IMR-90 (cell line): ENCODE data around the gene AQP9. TPM values are rescaled to one million over a fixed set of nuclear protein-coding genes. Genes with fewer than 3 reads are reported as not detected.

ENCODE experiments used
- ATAC-seq: fragments of 200-7000 bp; cut with Tn5 transposase; 2 replicates; pipeline ENCODE4 v1.9.1; 2020; ENCODE audit warnings: low read depth, mild to moderate bottlenecking, moderate library complexity
- BruUV-seq: library from RNA; stranded (reverse); fragments of 400-500 nt; replicated peaks from 2 replicates; lab custom pipeline; 2021; lab: Mats Ljungman, UMichigan
- CTCF ChIA-PET: fragments of 300-600 bp; formaldehyde crosslinking; extraction: SDS; loops from one replicate; lab custom pipeline; 2021; ENCODE audit warnings: antibody characterized with exemption; lab: Yijun Ruan, JAX
- POLR2A ChIA-PET: fragments of 300-600 bp; sonication (Branson Sonifier 250); formaldehyde crosslinking; loops from one replicate; lab custom pipeline; 2022; ENCODE audit warnings: antibody characterized with exemption; ENCODE audit not compliant: unreplicated experiment; lab: Charles Lee
- DNase-seq: peaks from one replicate; pipeline ENCODE4 v3.0.0; 2013
- H2AFZ ChIP-seq: replicated peaks from 2 replicates; pipeline ENCODE3; 2013; ENCODE audit warnings: low read length, mild to moderate bottlenecking; ENCODE audit not compliant: poor library complexity
- H2AK5ac ChIP-seq: 2 replicates; pipeline ENCODE4 v1.6.1; 2013; ENCODE audit warnings: low read depth, low read length, inconsistent platforms
- H2AK9ac ChIP-seq: replicated peaks from 2 replicates; pipeline ENCODE3; 2013; ENCODE audit warnings: mild to moderate bottlenecking, low read depth, low read length, moderate library complexity; ENCODE audit not compliant: poor library complexity
- H2BK120ac ChIP-seq: 2 replicates; pipeline ENCODE4 v1.6.1; 2013; ENCODE audit warnings: low read depth, low read length, inconsistent platforms
- H2BK15ac ChIP-seq: 3 replicates; pipeline ENCODE4 v1.6.1; 2013; ENCODE audit warnings: low read depth, low read length, inconsistent platforms
- H2BK20ac ChIP-seq: 2 replicates; pipeline ENCODE4 v1.6.1; 2013; ENCODE audit warnings: low read depth, mild to moderate bottlenecking, inconsistent platforms, low read length, moderate library complexity
- H2BK5ac ChIP-seq: 2 replicates; pipeline ENCODE4 v1.6.1; 2013; ENCODE audit warnings: mild to moderate bottlenecking, low read depth, low read length, inconsistent platforms; ENCODE audit not compliant: poor library complexity, severe bottlenecking
- H3K14ac ChIP-seq: replicated peaks from 2 replicates; pipeline ENCODE4 v1.6.1; 2013; ENCODE audit warnings: low read depth, low read length, inconsistent platforms
- H3K18ac ChIP-seq: 2 replicates; pipeline ENCODE4 v1.6.1; 2013; ENCODE audit warnings: low read depth, low read length, control low read depth
- H3K23ac ChIP-seq: 2 replicates; pipeline ENCODE4 v1.6.1; 2013; ENCODE audit warnings: low read depth, low read length, inconsistent platforms
- H3K27ac ChIP-seq: 2 replicates; pipeline ENCODE4 v1.5.1; 2013; ENCODE audit warnings: mild to moderate bottlenecking, control low read depth, low read length; ENCODE audit not compliant: insufficient read depth
- H3K27me3 ChIP-seq: 2 replicates; pipeline ENCODE4 v1.6.1; 2013; ENCODE audit warnings: low read length; ENCODE audit not compliant: control insufficient read depth, insufficient read depth
- H3K36me3 ChIP-seq: 2 replicates; pipeline ENCODE4 v1.6.1; 2013; ENCODE audit warnings: low read length, mixed read lengths; ENCODE audit not compliant: control insufficient read depth, insufficient read depth
- H3K4ac ChIP-seq: 2 replicates; pipeline ENCODE4 v1.6.1; 2013; ENCODE audit warnings: low read depth, low read length, inconsistent platforms
- H3K4me1 ChIP-seq: 2 replicates; pipeline ENCODE4 v1.6.1; 2013; ENCODE audit warnings: low read length, mixed read lengths; ENCODE audit not compliant: control insufficient read depth, insufficient read depth
- H3K4me2 ChIP-seq: 2 replicates; pipeline ENCODE4 v1.6.1; 2013; ENCODE audit warnings: low read depth, mild to moderate bottlenecking, control low read depth, low read length, moderate library complexity
- H3K4me3 ChIP-seq: 2 replicates; pipeline ENCODE4 v1.5.1; 2013; ENCODE audit warnings: low read depth, mild to moderate bottlenecking, control low read depth, low read length, moderate library complexity; ENCODE audit not compliant: insufficient read depth
- H3K56ac ChIP-seq: 2 replicates; pipeline ENCODE4 v1.6.1; 2013; ENCODE audit warnings: low read length, inconsistent platforms; ENCODE audit not compliant: insufficient read depth; ENCODE audit errors: extremely low read depth
- H3K79me1 ChIP-seq, 2 experiments: 2 replicates each; pipeline ENCODE4 v1.6.1; 2013; ENCODE audit warnings: low read length in 2 of 2, inconsistent platforms in 1 of 2, low read depth in 1 of 2
- H3K9ac ChIP-seq: 2 replicates; pipeline ENCODE4 v1.6.1; 2013; ENCODE audit warnings: low read depth, low read length, control low read depth
- H3K9me1 ChIP-seq: 2 replicates; pipeline ENCODE4 v1.6.1; 2013; ENCODE audit warnings: low read length, inconsistent platforms; ENCODE audit not compliant: insufficient read depth
- H3K9me3 ChIP-seq: 2 replicates; pipeline ENCODE4 v1.6.1; 2013; ENCODE audit warnings: low read length; ENCODE audit not compliant: control insufficient read depth, insufficient read depth
- H4K20me1 ChIP-seq: 2 replicates; pipeline ENCODE4 v1.6.1; 2013; ENCODE audit warnings: low read length, inconsistent platforms; ENCODE audit not compliant: insufficient read depth
- H4K5ac ChIP-seq: 2 replicates; pipeline ENCODE4 v1.6.1; 2013; ENCODE audit warnings: mild to moderate bottlenecking, low read depth, low read length, control low read depth
- H4K8ac ChIP-seq, 2 experiments: 2 replicates each; pipeline ENCODE4 v1.6.1; 2013; ENCODE audit warnings: low read depth in 2 of 2, low read length in 2 of 2, control low read depth in 1 of 2, inconsistent platforms in 1 of 2
- H4K91ac ChIP-seq: 2 replicates; pipeline ENCODE4 v1.6.1; 2013; ENCODE audit warnings: low read depth, low read length, inconsistent platforms; ENCODE audit not compliant: insufficient read depth
- BHLHE40 ChIP-seq: fragments of 150-350 bp; IDR thresholded peaks from 2 replicates; pipeline ENCODE4 v1.6.1; 2016; ENCODE audit warnings: mild to moderate bottlenecking, low read depth, low read length
- CEBPB ChIP-seq: IDR thresholded peaks from 2 replicates; pipeline ENCODE4 v1.6.1; 2012; ENCODE audit warnings: low read depth, low read length, improper control_type of control experiment
- CHD1 ChIP-seq: IDR thresholded peaks from 2 replicates; pipeline ENCODE4 v1.6.1; 2012; ENCODE audit warnings: low read depth, low read length, improper control_type of control experiment
- CTCF ChIP-seq: conservative IDR thresholded peaks from 2 replicates; pipeline ENCODE4 v1.5.1; 2012; ENCODE audit warnings: mild to moderate bottlenecking, low read depth, low read length, improper control_type of control experiment
- MXI1 ChIP-seq: IDR thresholded peaks from 2 replicates; pipeline ENCODE4 v1.6.1; 2012; ENCODE audit warnings: low read depth, mild to moderate bottlenecking, low read length, moderate library complexity, borderline replicate concordance
- POLR2A ChIP-seq: IDR thresholded peaks from 2 replicates; pipeline ENCODE4 v1.6.1; 2012; ENCODE audit warnings: mild to moderate bottlenecking, low read depth, low read length
- RAD21 ChIP-seq: IDR thresholded peaks from 2 replicates; pipeline ENCODE4 v1.6.1; 2012; ENCODE audit warnings: low read length, improper control_type of control experiment
- RFX5 ChIP-seq: IDR thresholded peaks from 2 replicates; pipeline ENCODE4 v1.8.0; 2012; ENCODE audit warnings: low read depth, mild to moderate bottlenecking, low read length, moderate library complexity
- WGBS, 2 experiments: methylation state at CpG; one replicate each; pipeline versions ENCODE4 v1.1.5 to v1.1.7; 2013; ENCODE audit warnings: missing lambda C conversion rate in 2 of 2; ENCODE audit not compliant: insufficient read length in 1 of 2; ENCODE audit errors: extremely low coverage in 2 of 2; 5-methylcytosine and 5-hydroxymethylcytosine counted together
- dilution Hi-C: fragments of 300-500 bp; cut with HindIII; formaldehyde crosslinking; loops from one replicate; pipeline ENCODE4 v1.14.3; 2018; ENCODE audit warnings: low sequenced_read_pairs; ENCODE audit not compliant: unreplicated experiment
- in situ Hi-C: fragments of 300-500 bp; cut with MboI; formaldehyde crosslinking; loops from 3 replicates; pipeline ENCODE4 v1.14.3; 2019; ENCODE audit warnings: low sequenced_read_pairs, inconsistent platforms, mixed read lengths
- intact Hi-C: fragments of 100-400 bp; cut with micrococcal nuclease; formaldehyde crosslinking; loops from 2 replicates; pipeline ENCODE4 v1.10.0; 2022
- polyA plus RNA-seq, 3 experiments: library from polyadenylated mRNA; depleted of rRNA; stranded (reverse); fragments of >200 nt; gene quantifications; 2 replicates each; pipeline ENCODE4 v1.2.3, GENCODE V29; 2012; ENCODE audit warnings: low replicate concordance in 1 of 3
- total RNA-seq: library from RNA; depleted of rRNA; stranded (reverse); fragments of >200 nt; gene quantifications from 2 replicates; pipeline ENCODE4 v1.2.3, GENCODE V29; 2012

AQP9 gene
- total and polyA plus RNA-seq, 2 of the 4 experiments (the other 2 are of a cell fraction) = not detected

GRCh38 chr15:58134886-58135285 lies 3.3 kb upstream of the AQP9 start:
- H2AK9ac ChIP-seq = no peak overlapping the region
- no peak overlapping the region for H3K4me2 ChIP-seq
- H3K56ac ChIP-seq = no peak overlapping the region
- H3K9me1 ChIP-seq = no peaks in the 10 kb centered on the region
- no peak overlapping the region for H2BK15ac ChIP-seq
- H4K5ac ChIP-seq = no peak overlapping the region
- H4K8ac ChIP-seq = no peak overlapping the region
- no CpG with 5 or more reads among the region's 4 CpGs for WGBS, 2 experiments
- POLR2A ChIA-PET = no interaction called here
- H3K4ac ChIP-seq = no peak overlapping the region
- dilution Hi-C loops (no loop called here), in situ Hi-C loops (no loop called here), intact Hi-C loops (no loop called here)
- H3K27ac ChIP-seq = no peak overlapping the region
- H3K4me3 ChIP-seq = no peak overlapping the region
- no peak for DNase-seq
- H3K18ac ChIP-seq = no peak overlapping the region
- CTCF ChIA-PET = no interaction called here
- H4K20me1 ChIP-seq = no peaks in the 10 kb centered on the region
- no peaks in the 10 kb centered on the region for H3K36me3 ChIP-seq
- H3K27me3 ChIP-seq = no peaks in the 10 kb centered on the region; the same call in 1 of the 2 replicates
- no peak overlapping the region for H3K23ac ChIP-seq
- no peak overlapping the region for H2BK5ac ChIP-seq
- H3K9me3 ChIP-seq = no peaks in the 10 kb centered on the region
- no peak overlapping the region for H3K14ac ChIP-seq
- ATAC-seq = no peak
- H2BK120ac ChIP-seq = no peak overlapping the region
- H3K9ac ChIP-seq = no peak overlapping the region
- H2AFZ ChIP-seq = no peak overlapping the region
- H3K4me1 ChIP-seq = no peaks in the 10 kb centered on the region
- no peaks in the 10 kb centered on the region for H3K79me1 ChIP-seq
- no TSS peak for BruUV-seq
- TF ChIP-seq RFX5 = no peak
- TF ChIP-seq CHD1 = no peak
- no peak for TF ChIP-seq CEBPB
- no peak for TF ChIP-seq MXI1
- TF ChIP-seq BHLHE40 = no peak
- no peak for TF ChIP-seq RAD21
- TF ChIP-seq POLR2A = no peak
- no peak for TF ChIP-seq CTCF
- H2BK20ac ChIP-seq = no peak overlapping the region
- no peak overlapping the region for H4K91ac ChIP-seq
- H2AK5ac ChIP-seq = no peak overlapping the region
